Effector memory CD8-positive, alpha-beta T cell (primary cell): ENCODE measurements around the gene ANLN.
A peak's percentile ranks its signal among the peaks of the same experiment; 100 is the strongest.

ENCODE experiments used
- ATAC-seq: fragments of 150-1000 bp; cut with Tn5 transposase; replicated peaks from 2 replicates; pipeline ENCODE4 v1.10.0; 2021; ENCODE audit warnings: mild to moderate bottlenecking, moderate library complexity
- DNase-seq, 3 experiments: peaks; one replicate each; pipeline ENCODE4 v3.0.0; 2021
- H3K27ac Mint-ChIP-seq, 2 donors: one replicate each; pipeline ENCODE4 v1.8.0; 2022; ENCODE audit warnings: mild to moderate bottlenecking in 2 of 2, mixed read lengths in 2 of 2, moderate library complexity in 2 of 2
- H3K27me3 Mint-ChIP-seq, 2 donors: one replicate each; pipeline ENCODE4 v1.8.0; 2022; ENCODE audit warnings: mixed read lengths in 2 of 2
- H3K36me3 Mint-ChIP-seq: one replicate; pipeline ENCODE4 v1.8.0; 2022; ENCODE audit warnings: mild to moderate bottlenecking, moderate library complexity, mixed read lengths; ENCODE audit not compliant: insufficient read depth
- H3K4me1 Mint-ChIP-seq, 2 donors: one replicate each; pipeline ENCODE4 v1.8.0; 2022; ENCODE audit warnings: low read depth in 2 of 2, mixed read lengths in 2 of 2
- H3K4me3 Mint-ChIP-seq, 2 donors: one replicate each; pipeline ENCODE4 v1.8.0; 2022; ENCODE audit warnings: mild to moderate bottlenecking in 2 of 2, mixed read lengths in 2 of 2, moderate library complexity in 2 of 2
- H3K9me3 Mint-ChIP-seq, 2 donors: one replicate each; pipeline ENCODE4 v1.8.0; 2022; ENCODE audit warnings: mixed read lengths in 2 of 2

The ANLN gene

DNA sequence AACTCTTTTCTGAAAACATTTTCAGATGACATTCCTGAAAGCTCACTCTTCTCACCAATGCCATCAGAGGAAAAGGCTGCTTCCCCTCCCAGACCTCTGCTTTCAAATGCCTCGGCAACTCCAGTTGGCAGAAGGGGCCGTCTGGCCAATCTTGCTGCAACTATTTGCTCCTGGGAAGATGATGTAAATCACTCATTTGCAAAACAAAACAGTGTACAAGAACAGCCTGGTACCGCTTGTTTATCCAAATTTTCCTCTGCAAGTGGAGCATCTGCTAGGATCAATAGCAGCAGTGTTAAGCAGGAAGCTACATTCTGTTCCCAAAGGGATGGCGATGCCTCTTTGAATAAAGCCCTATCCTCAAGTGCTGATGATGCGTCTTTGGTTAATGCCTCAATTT is 16.5 kb downstream of the ANLN start:
- Mint-ChIP-seq H3K9me3 (no peaks in the 10 kb centered on the region), H3K4me3 (no peak overlapping the region), H3K36me3 (no peaks in the 10 kb centered on the region), H3K4me1 (peaks cover 4 to 7% of the 10 kb centered on the region in 2 donors), H3K27me3 (no peaks in the 10 kb centered on the region), H3K27ac (no peak overlapping the region)
- DNase-seq: no peak
- no peak for ATAC-seq

DNA sequence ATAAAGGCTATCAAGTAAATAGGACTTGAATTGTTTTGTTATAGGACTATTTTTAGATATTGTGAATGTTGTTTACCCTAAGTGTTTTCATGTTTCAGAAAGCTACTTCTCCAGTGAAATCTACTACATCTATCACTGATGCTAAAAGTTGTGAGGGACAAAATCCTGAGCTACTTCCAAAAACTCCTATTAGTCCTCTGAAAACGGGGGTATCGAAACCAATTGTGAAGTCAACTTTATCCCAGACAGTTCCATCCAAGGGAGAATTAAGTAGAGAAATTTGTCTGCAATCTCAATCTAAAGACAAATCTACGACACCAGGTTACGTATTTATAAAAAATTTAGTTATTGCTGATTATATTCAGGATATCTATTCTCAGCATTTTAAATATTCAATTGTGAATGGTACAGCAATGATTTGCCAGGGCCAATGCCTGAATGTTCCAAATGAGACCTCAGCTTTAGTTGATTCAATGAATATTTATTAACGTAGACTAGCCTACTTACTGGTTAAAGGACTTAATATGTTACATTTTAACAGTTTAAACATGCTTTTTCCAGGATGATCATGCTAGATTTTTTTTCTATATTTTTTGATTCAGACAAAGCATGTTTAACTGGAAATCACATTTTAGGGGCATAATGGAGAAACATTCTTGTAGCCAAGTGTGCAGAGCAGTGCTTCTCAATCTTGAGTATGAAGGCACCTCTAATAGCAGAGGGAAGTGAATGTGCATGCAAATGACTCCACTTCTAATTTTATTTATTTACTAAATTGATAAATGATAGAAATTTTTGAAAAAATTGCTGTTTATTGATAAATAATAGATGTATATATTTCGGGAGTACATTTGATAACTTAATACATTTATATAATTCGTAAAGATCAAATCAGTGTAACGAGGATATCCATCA is 18.2 kb downstream of the ANLN start:
- no peaks in the 10 kb centered on the region for H3K9me3 Mint-ChIP-seq
- H3K36me3 Mint-ChIP-seq: no peaks in the 10 kb centered on the region
- no peak overlapping the region for H3K4me3 Mint-ChIP-seq
- H3K27ac Mint-ChIP-seq: no peak overlapping the region
- H3K27me3 Mint-ChIP-seq: no peaks in the 10 kb centered on the region
- DNase-seq: no peak
- ATAC-seq: no peak
- peaks cover 4 to 7% of the 10 kb centered on the region in 2 donors for H3K4me1 Mint-ChIP-seq

DNA sequence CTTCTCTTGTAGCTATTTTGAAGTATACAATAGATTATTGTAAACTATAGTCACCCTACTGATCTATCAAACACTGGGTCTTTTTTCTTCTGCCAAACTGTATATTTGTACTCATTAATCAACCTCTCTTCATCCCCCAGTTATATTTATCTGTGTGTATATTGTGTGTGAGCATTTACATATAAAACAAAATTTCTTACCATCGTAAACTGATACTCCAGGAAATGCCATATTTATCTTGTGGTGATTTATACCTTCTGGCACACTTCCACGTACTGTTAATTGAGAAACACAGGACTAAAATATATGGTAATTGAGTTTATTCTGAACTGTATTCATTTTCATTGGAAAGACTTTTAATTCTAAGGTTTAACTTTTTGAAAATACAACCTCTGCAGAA is 18.9 kb downstream of the ANLN start:
- peaks cover 4 to 7% of the 10 kb centered on the region in 2 donors for H3K4me1 Mint-ChIP-seq
- no peak overlapping the region for H3K27ac Mint-ChIP-seq
- H3K4me3 Mint-ChIP-seq: no peak overlapping the region
- ATAC-seq (no peak), DNase-seq (no peak)
- H3K9me3 Mint-ChIP-seq: no peaks in the 10 kb centered on the region
- no peaks in the 10 kb centered on the region for H3K36me3 Mint-ChIP-seq
- no peaks in the 10 kb centered on the region for H3K27me3 Mint-ChIP-seq

GRCh38 chr7:36409180-36409579 is 19.5 kb downstream of the ANLN start:
- H3K36me3 Mint-ChIP-seq: no peaks in the 10 kb centered on the region
- no peak for DNase-seq
- H3K27ac Mint-ChIP-seq: no peak overlapping the region
- no peaks in the 10 kb centered on the region for H3K9me3 Mint-ChIP-seq
- peaks cover 4 to 6% of the 10 kb centered on the region in 2 donors for H3K4me1 Mint-ChIP-seq
- no peak for ATAC-seq
- no peaks in the 10 kb centered on the region for H3K27me3 Mint-ChIP-seq
- H3K4me3 Mint-ChIP-seq: no peak overlapping the region

DNA sequence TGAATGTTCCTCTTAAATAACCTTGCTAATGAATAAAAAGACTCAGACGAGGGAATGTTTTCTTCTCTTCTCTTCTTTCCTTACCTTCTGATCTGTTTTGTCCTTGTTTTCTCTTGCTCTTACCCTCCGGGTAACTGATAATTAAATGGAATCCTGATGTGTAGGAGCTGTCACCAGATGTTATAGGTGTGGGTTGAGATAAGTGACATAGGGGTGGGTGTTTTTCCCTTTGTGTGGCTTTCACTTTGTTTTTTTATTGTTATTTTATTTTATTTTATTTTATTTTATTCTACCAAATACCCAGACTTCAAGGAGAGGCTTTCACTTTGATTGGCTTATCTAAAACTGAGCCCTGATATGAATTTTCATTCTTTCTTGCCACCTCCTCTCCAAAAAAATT is 25.5 kb downstream of the ANLN start:
- no peaks in the 10 kb centered on the region for H3K36me3 Mint-ChIP-seq
- ATAC-seq (no peak), DNase-seq (no peak)
- H3K4me1 Mint-ChIP-seq: no peaks in the 10 kb centered on the region
- H3K9me3 Mint-ChIP-seq: no peaks in the 10 kb centered on the region
- no peak overlapping the region for H3K4me3 Mint-ChIP-seq
- no peaks in the 10 kb centered on the region for H3K27me3 Mint-ChIP-seq
- no peak overlapping the region for H3K27ac Mint-ChIP-seq

- no peak for DNase-seq
- ATAC-seq: no peak
- Mint-ChIP-seq H3K9me3 (no peaks in the 10 kb centered on the region), H3K4me1 (no peaks in the 10 kb centered on the region), H3K36me3 (no peaks in the 10 kb centered on the region), H3K4me3 (no peak overlapping the region), H3K27me3 (no peaks in the 10 kb centered on the region), H3K27ac (peak overlapping the region in 1 of 2 donors; percentile 78)
Measured at GRCh38 chr7:36416251-36416650, 26.6 kb downstream of the ANLN start.

GRCh38 chr7:36420307-36420706 is 30.6 kb downstream of the ANLN start:
- Mint-ChIP-seq H3K4me3 (no peak overlapping the region), H3K27ac (no peak overlapping the region), H3K27me3 (no peaks in the 10 kb centered on the region), H3K36me3 (no peaks in the 10 kb centered on the region), H3K4me1 (no peaks in the 10 kb centered on the region), H3K9me3 (no peaks in the 10 kb centered on the region)
- ATAC-seq (no peak), DNase-seq (no peak)

GRCh38 chr7:36422072-36422471 is 32.4 kb downstream of the ANLN start:
- no peaks in the 10 kb centered on the region for H3K27me3 Mint-ChIP-seq
- H3K27ac Mint-ChIP-seq: no peak overlapping the region
- no peak for DNase-seq
- no peak for ATAC-seq
- no peak overlapping the region for H3K4me3 Mint-ChIP-seq
- H3K4me1 Mint-ChIP-seq: peaks cover 0 to 5% of the 10 kb centered on the region in 2 donors
- no peaks in the 10 kb centered on the region for H3K9me3 Mint-ChIP-seq
- H3K36me3 Mint-ChIP-seq: no peaks in the 10 kb centered on the region

GRCh38 chr7:36423633-36424032 is 34.0 kb downstream of the ANLN start:
- no peaks in the 10 kb centered on the region for H3K36me3 Mint-ChIP-seq
- H3K9me3 Mint-ChIP-seq: no peaks in the 10 kb centered on the region
- no peak overlapping the region for H3K4me3 Mint-ChIP-seq
- H3K4me1 Mint-ChIP-seq: peaks cover 0 to 5% of the 10 kb centered on the region in 2 donors
- no peak overlapping the region for H3K27ac Mint-ChIP-seq
- DNase-seq (no peak), ATAC-seq (no peak)
- H3K27me3 Mint-ChIP-seq: no peaks in the 10 kb centered on the region

DNA sequence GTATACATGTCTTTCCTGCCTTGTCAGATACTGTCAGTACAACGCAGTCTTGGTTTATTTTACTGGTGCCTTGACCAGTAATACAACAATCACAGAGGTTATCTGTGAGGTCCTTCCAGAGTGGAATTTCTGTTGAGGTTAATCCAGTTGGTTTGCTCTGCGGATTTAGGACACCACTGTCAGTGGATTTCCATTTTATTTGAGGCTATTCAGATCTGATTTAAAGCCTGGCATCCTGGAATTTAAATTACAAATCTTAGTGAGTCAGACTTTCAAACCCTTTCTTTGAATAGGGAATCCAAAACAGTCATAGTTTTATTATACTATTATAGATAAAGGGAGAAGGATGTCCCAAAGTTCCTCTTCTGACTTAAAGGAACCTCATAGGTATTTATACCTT is 40.5 kb downstream of the ANLN start:
- DNase-seq: no peak
- no peaks in the 10 kb centered on the region for H3K36me3 Mint-ChIP-seq
- ATAC-seq: no peak
- no peak overlapping the region for H3K27ac Mint-ChIP-seq
- H3K4me1 Mint-ChIP-seq: peaks cover 2 to 5% of the 10 kb centered on the region in 2 donors
- H3K9me3 Mint-ChIP-seq: no peaks in the 10 kb centered on the region
- no peaks in the 10 kb centered on the region for H3K27me3 Mint-ChIP-seq
- no peak overlapping the region for H3K4me3 Mint-ChIP-seq

- H3K36me3 Mint-ChIP-seq: no peaks in the 10 kb centered on the region
- no peaks in the 10 kb centered on the region for H3K9me3 Mint-ChIP-seq
- no peaks in the 10 kb centered on the region for H3K27me3 Mint-ChIP-seq
Measured at GRCh38 chr7:36430881-36431280, 41.2 kb downstream of the ANLN start.

DNA sequence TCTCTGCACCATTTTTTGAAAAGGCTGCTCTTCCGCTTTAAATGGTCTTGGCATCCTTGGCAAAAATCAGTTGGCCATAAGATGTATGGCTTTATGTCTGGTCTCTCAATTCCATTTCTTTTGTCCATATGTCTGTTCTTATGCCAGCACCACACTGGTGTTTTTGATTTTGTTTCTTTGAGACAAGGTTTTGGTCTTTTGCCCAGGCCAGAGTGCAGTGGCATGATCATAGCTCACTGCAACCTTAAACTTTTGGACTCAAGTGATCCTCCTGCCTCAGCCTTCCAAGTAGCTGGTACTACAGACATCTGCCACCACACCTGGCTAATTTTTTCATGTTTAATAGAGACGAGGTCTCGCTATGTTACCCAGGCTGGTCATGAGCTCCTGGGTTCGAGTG is 48.5 kb downstream of the ANLN start:
- Mint-ChIP-seq H3K36me3 (no peaks in the 10 kb centered on the region), H3K9me3 (no peaks in the 10 kb centered on the region), H3K27me3 (no peaks in the 10 kb centered on the region), H3K4me1 (peaks cover 0 to 2% of the 10 kb centered on the region in 2 donors), H3K27ac (no peak overlapping the region), H3K4me3 (no peak overlapping the region)
- DNase-seq (no peak), ATAC-seq (no peak)

More at GRCh38 chr7:36430881-36431280, 41.2 kb downstream of the ANLN start:
- ATAC-seq: no peak
- H3K27ac Mint-ChIP-seq: no peak overlapping the region
- H3K4me3 Mint-ChIP-seq: no peak overlapping the region
- peaks cover 2 to 4% of the 10 kb centered on the region in 2 donors for H3K4me1 Mint-ChIP-seq
- no peak for DNase-seq

- Mint-ChIP-seq H3K9me3 (no peaks in the 10 kb centered on the region), H3K4me1 (no peaks in the 10 kb centered on the region), H3K27me3 (no peaks in the 10 kb centered on the region), H3K36me3 (no peaks in the 10 kb centered on the region), H3K4me3 (no peak overlapping the region), H3K27ac (no peak overlapping the region)
- DNase-seq: no peak
- no peak for ATAC-seq
Measured at GRCh38 chr7:36439624-36440023, 50.0 kb downstream of the ANLN start.

DNA sequence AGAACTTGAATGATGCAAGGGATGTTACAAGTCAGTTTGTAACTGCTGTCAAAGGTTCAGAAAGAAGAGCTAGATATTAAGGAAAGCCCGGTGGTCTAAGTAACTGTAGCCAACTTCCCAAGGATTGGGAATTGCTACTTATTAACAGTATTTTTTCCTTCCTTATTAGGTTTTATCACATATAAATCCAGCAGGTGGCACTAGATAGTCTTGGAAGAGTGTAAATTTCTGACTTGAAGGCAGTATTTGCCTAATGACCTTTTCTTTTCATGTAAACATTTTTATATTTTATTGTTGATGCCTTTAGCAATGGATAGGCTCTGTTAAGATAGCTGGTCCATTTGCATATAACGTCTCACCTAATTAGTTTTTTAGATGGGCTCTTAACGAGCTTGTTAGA is 51.2 kb downstream of the ANLN start:
- H3K9me3 Mint-ChIP-seq: no peaks in the 10 kb centered on the region
- no peak overlapping the region for H3K27ac Mint-ChIP-seq
- no peak overlapping the region for H3K4me3 Mint-ChIP-seq
- no peak for DNase-seq
- no peaks in the 10 kb centered on the region for H3K36me3 Mint-ChIP-seq
- H3K27me3 Mint-ChIP-seq: no peaks in the 10 kb centered on the region
- ATAC-seq: no peak
- H3K4me1 Mint-ChIP-seq: no peaks in the 10 kb centered on the region
